Measurements from ENCODE around the gene ODF2L. TPM values are rescaled to one million over a fixed set of nuclear protein-coding genes. Genes with fewer than 3 reads are reported as not detected.

ODF2L gene
- polyA plus RNA-seq, 4 donors: 4.1 to 36.8 (median 12.3) TPM

- H3K4me1 ChIP-seq (ENCODE audit: control insufficient read depth in 3 of 3, insufficient read depth in 2 of 3, low read depth in 1 of 3, low read length in 2 of 3): no peaks in the 10 kb centered on the region
- 78 to 83% (median 80%) methylated on average over 4 of the region's 4 CpGs for WGBS, 3 donors
- no peaks in the 10 kb centered on the region for H3K36me3 ChIP-seq (ENCODE audit: control insufficient read depth in 3 of 3, insufficient read depth in 2 of 3, low read depth in 1 of 3, low read length in 3 of 3)
- no peak overlapping the region for H3K4me3 ChIP-seq (ENCODE audit: low read depth in 1 of 3, low read length in 3 of 3)
- DNase-seq: no peak
- H3K9me3 ChIP-seq (ENCODE audit: control insufficient read depth in 2 of 2, insufficient read depth in 1 of 2, low read depth in 1 of 2, low read length in 1 of 2): no peaks in the 10 kb centered on the region
- no peaks in the 10 kb centered on the region for H3K27me3 ChIP-seq (ENCODE audit: control insufficient read depth in 3 of 3, insufficient read depth in 3 of 3, low read length in 3 of 3)
- H3K27ac ChIP-seq (ENCODE audit: low read depth in 1 of 3, low read length in 2 of 3): no peak overlapping the region
- FAIRE-seq: no peak
These were observed 71.8 kb downstream of the ODF2L start for GRCh38 chr1:86324130-86324822.

DNA sequence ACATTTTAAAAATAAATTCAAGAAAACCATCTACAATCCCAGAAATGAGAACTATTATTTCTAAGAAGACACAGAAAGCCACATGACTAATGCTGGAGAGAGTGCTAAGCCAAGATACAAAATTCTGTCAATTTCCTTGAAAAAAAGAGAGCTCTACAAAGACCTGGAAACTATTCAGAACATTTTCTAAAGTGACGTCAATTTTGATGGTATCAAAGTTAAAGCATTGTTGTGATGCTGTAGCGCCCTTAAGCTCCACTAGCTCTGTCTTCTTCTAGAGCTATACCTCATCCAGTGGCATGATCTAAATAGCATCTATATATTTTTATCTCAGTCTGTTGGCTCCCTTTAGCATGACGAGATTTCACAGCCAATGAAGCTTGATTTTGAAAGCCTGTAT is 73.9 kb downstream of the ODF2L start:
- Histone ChIP-seq H3K27ac (ENCODE audit: low read depth in 1 of 3, low read length in 2 of 3) (no peak overlapping the region), H3K27me3 (ENCODE audit: control insufficient read depth in 3 of 3, insufficient read depth in 3 of 3, low read length in 3 of 3) (no peaks in the 10 kb centered on the region), H3K4me1 (ENCODE audit: control insufficient read depth in 3 of 3, insufficient read depth in 2 of 3, low read depth in 1 of 3, low read length in 2 of 3) (no peaks in the 10 kb centered on the region), H3K36me3 (ENCODE audit: control insufficient read depth in 3 of 3, insufficient read depth in 2 of 3, low read depth in 1 of 3, low read length in 3 of 3) (no peaks in the 10 kb centered on the region), H3K9me3 (ENCODE audit: control insufficient read depth in 2 of 2, insufficient read depth in 1 of 2, low read depth in 1 of 2, low read length in 1 of 2) (no peaks in the 10 kb centered on the region), H3K4me3 (ENCODE audit: low read depth in 1 of 3, low read length in 3 of 3) (no peak overlapping the region)
- FAIRE-seq (no peak), DNase-seq (no peak)
- WGBS, 3 donors: 78 to 83% (median 81%) methylated on average over 3 of the region's 3 CpGs

- Histone ChIP-seq H3K9me3 (ENCODE audit: control insufficient read depth in 2 of 2, insufficient read depth in 1 of 2, low read depth in 1 of 2, low read length in 1 of 2) (no peaks in the 10 kb centered on the region), H3K27me3 (ENCODE audit: control insufficient read depth in 3 of 3, insufficient read depth in 3 of 3, low read length in 3 of 3) (no peaks in the 10 kb centered on the region), H3K4me3 (ENCODE audit: low read depth in 1 of 3, low read length in 3 of 3) (no peak overlapping the region), H3K27ac (ENCODE audit: low read depth in 1 of 3, low read length in 2 of 3) (no peak overlapping the region), H3K36me3 (ENCODE audit: control insufficient read depth in 3 of 3, insufficient read depth in 2 of 3, low read depth in 1 of 3, low read length in 3 of 3) (no peaks in the 10 kb centered on the region), H3K4me1 (ENCODE audit: control insufficient read depth in 3 of 3, insufficient read depth in 2 of 3, low read depth in 1 of 3, low read length in 2 of 3) (no peaks in the 10 kb centered on the region)
- DNase-seq (no peak), FAIRE-seq (no peak)
- 70 to 78% (median 73%) methylated on average over 3 of the region's 3 CpGs for WGBS, 3 donors
These were observed 77.7 kb downstream of the ODF2L start for GRCh38 chr1:86318436-86318835.

DNA sequence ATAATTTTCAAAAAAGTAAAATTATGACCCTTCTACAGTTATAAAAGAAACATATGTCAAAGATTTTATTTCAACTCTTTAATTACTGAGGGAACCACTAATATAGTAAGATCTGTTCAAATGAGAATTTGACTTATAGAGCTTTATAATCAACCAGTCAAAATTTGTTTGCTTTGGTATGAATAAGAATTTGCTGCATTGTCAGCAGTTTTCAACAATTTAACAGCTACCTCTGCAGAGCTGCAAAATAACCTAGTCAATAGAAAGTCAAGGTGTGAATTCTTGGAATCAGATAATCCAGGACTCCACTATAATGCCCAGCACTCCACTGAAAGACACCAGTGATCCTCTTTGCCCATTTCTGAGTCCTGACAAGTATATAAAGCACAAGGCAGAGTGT is 78.2 kb downstream of the ODF2L start:
- no peak for DNase-seq
- Histone ChIP-seq H3K27me3 (ENCODE audit: control insufficient read depth in 3 of 3, insufficient read depth in 3 of 3, low read length in 3 of 3) (no peaks in the 10 kb centered on the region), H3K36me3 (ENCODE audit: control insufficient read depth in 3 of 3, insufficient read depth in 2 of 3, low read depth in 1 of 3, low read length in 3 of 3) (no peaks in the 10 kb centered on the region), H3K27ac (ENCODE audit: low read depth in 1 of 3, low read length in 2 of 3) (no peak overlapping the region), H3K9me3 (ENCODE audit: control insufficient read depth in 2 of 2, insufficient read depth in 1 of 2, low read depth in 1 of 2, low read length in 1 of 2) (no peaks in the 10 kb centered on the region), H3K4me1 (ENCODE audit: control insufficient read depth in 3 of 3, insufficient read depth in 2 of 3, low read depth in 1 of 3, low read length in 2 of 3) (no peaks in the 10 kb centered on the region), H3K4me3 (ENCODE audit: low read depth in 1 of 3, low read length in 3 of 3) (no peak overlapping the region)
- no peak for FAIRE-seq

- DNase-seq (no peak), FAIRE-seq (no peak)
- Histone ChIP-seq H3K36me3 (ENCODE audit: control insufficient read depth in 3 of 3, insufficient read depth in 2 of 3, low read depth in 1 of 3, low read length in 3 of 3) (no peaks in the 10 kb centered on the region), H3K27ac (ENCODE audit: low read depth in 1 of 3, low read length in 2 of 3) (no peak overlapping the region), H3K4me1 (ENCODE audit: control insufficient read depth in 3 of 3, insufficient read depth in 2 of 3, low read depth in 1 of 3, low read length in 2 of 3) (no peaks in the 10 kb centered on the region), H3K9me3 (ENCODE audit: control insufficient read depth in 2 of 2, insufficient read depth in 1 of 2, low read depth in 1 of 2, low read length in 1 of 2) (no peaks in the 10 kb centered on the region), H3K27me3 (ENCODE audit: control insufficient read depth in 3 of 3, insufficient read depth in 3 of 3, low read length in 3 of 3) (no peaks in the 10 kb centered on the region), H3K4me3 (ENCODE audit: low read depth in 1 of 3, low read length in 3 of 3) (no peak overlapping the region)
- 90 to 93% (median 92%) methylated on average over 3 of the region's 3 CpGs for WGBS, 3 donors
These were observed 90.4 kb downstream of the ODF2L start for GRCh38 chr1:86305731-86306130.

- Histone ChIP-seq H3K4me3 (ENCODE audit: low read depth in 1 of 3, low read length in 3 of 3) (no peak overlapping the region), H3K36me3 (ENCODE audit: control insufficient read depth in 3 of 3, insufficient read depth in 2 of 3, low read depth in 1 of 3, low read length in 3 of 3) (no peaks in the 10 kb centered on the region), H3K27ac (ENCODE audit: low read depth in 1 of 3, low read length in 2 of 3) (no peak overlapping the region), H3K9me3 (ENCODE audit: control insufficient read depth in 2 of 2, insufficient read depth in 1 of 2, low read depth in 1 of 2, low read length in 1 of 2) (no peaks in the 10 kb centered on the region), H3K27me3 (ENCODE audit: control insufficient read depth in 3 of 3, insufficient read depth in 3 of 3, low read length in 3 of 3) (no peaks in the 10 kb centered on the region), H3K4me1 (ENCODE audit: control insufficient read depth in 3 of 3, insufficient read depth in 2 of 3, low read depth in 1 of 3, low read length in 2 of 3) (no peaks in the 10 kb centered on the region)
- 75 to 82% (median 82%) methylated on average over 1 of the region's 1 CpG for WGBS, 3 donors
- no peak for FAIRE-seq
- DNase-seq: no peak
These were observed 93.0 kb downstream of the ODF2L start for GRCh38 chr1:86303041-86303690.

Other genes with a start within 250 kb of the ODF2L start
- 1 to 10 TPM in 1 of 4 donors, under 1 TPM in 2, not detected in 1; 0.07 to 2.4 (median 0.27) TPM for gene COL24A1, start 239.6 kb downstream of the ODF2L start, polyA plus RNA-seq
- gene CLCA2, start 27.8 kb upstream of the ODF2L start, polyA plus RNA-seq: 1 to 10 TPM in 2 of 4 donors, under 1 TPM in 2; 0.37 to 4.7 (median 0.91) TPM
- gene CLCA1, start 72.6 kb upstream of the ODF2L start, polyA plus RNA-seq: 1,000 to 10,000 TPM in 1 of 4 donors, 100 to 1,000 TPM in 2, 10 to 100 TPM in 1; 90.2 to 2,822 (median 239) TPM
- 1 to 10 TPM in 1 of 4 donors, under 1 TPM in 2, not detected in 1; 0.27 to 1.2 (median 0.47) TPM for gene CLCA4, start 150.8 kb upstream of the ODF2L start, polyA plus RNA-seq